Natural killer cell (primary cell): ENCODE results near the gene SULT1A3. TPM values are rescaled to one million over a fixed set of nuclear protein-coding genes. Genes with fewer than 3 reads are reported as not detected.
"Not testable (repeated sequence)": the region's sequence is repeated elsewhere in the genome, so short reads cannot be mapped to it uniquely, and the experiment has no call there.

Experiments
- ATAC-seq, 3 donors: fragments of 150-1000 bp in 2 of 3; fragments of 200-7000 bp in 1 of 3; cut with Tn5 transposase; 1 replicate in 1 of 3; 2 replicates in 2 of 3; pipeline ENCODE4 v1.10.0; 2021; ENCODE audit warnings: mild to moderate bottlenecking in 2 of 3, moderate library complexity in 2 of 3
- DNase-seq, 2 donors: peaks; one replicate each; pipeline versions ENCODE4 v3.0.0 to v3.0.0-alpha.2; 2013 to 2021; ENCODE audit warnings: mixed read lengths in 1 of 2
- H3K27ac ChIP-seq: one replicate; pipeline ENCODE4 v1.5.1; 2013; ENCODE audit warnings: mild to moderate bottlenecking, low read length
- H3K27me3 ChIP-seq: one replicate; pipeline ENCODE4 v1.6.1; 2013; ENCODE audit warnings: low read length; ENCODE audit not compliant: control insufficient read depth, insufficient read depth
- H3K36me3 ChIP-seq: one replicate; pipeline ENCODE4 v1.6.1; 2013; ENCODE audit warnings: low read length; ENCODE audit not compliant: control insufficient read depth, insufficient read depth
- H3K4me1 ChIP-seq: one replicate; pipeline ENCODE4 v1.6.1; 2013; ENCODE audit warnings: low read length; ENCODE audit not compliant: control insufficient read depth, insufficient read depth
- H3K4me3 ChIP-seq: one replicate; pipeline ENCODE4 v1.5.1; 2013; ENCODE audit warnings: low read length
- H3K9me3 ChIP-seq: one replicate; pipeline ENCODE4 v1.6.1; 2013; ENCODE audit warnings: low read length; ENCODE audit not compliant: control insufficient read depth, insufficient read depth
- H3K27ac Mint-ChIP-seq, 2 donors: one replicate each; pipeline ENCODE4 v1.8.0; 2022; ENCODE audit warnings: mild to moderate bottlenecking in 2 of 2, mixed read lengths in 2 of 2, moderate library complexity in 1 of 2
- H3K27me3 Mint-ChIP-seq, 2 donors: one replicate each; pipeline ENCODE4 v1.8.0; 2022; ENCODE audit warnings: low read depth in 2 of 2, mixed read lengths in 2 of 2
- H3K36me3 Mint-ChIP-seq: one replicate; pipeline ENCODE4 v1.8.0; 2022; ENCODE audit warnings: mixed read lengths
- H3K4me1 Mint-ChIP-seq, 2 donors: one replicate each; pipeline ENCODE4 v1.8.0; 2022; ENCODE audit warnings: mixed read lengths in 2 of 2
- H3K4me3 Mint-ChIP-seq: one replicate; pipeline ENCODE4 v1.8.0; 2022; ENCODE audit warnings: mild to moderate bottlenecking, moderate library complexity, mixed read lengths
- H3K9me3 Mint-ChIP-seq, 2 donors: one replicate each; pipeline ENCODE4 v1.8.0; 2022; ENCODE audit warnings: mixed read lengths in 2 of 2
- WGBS: methylation state at CpG from one replicate; pipeline ENCODE4 v1.1.7; 2013; ENCODE audit warnings: missing lambda C conversion rate; ENCODE audit not compliant: insufficient coverage; 5-methylcytosine and 5-hydroxymethylcytosine counted together
- intact Hi-C: fragments of 100-400 bp; cut with micrococcal nuclease; formaldehyde crosslinking; loops from one replicate; pipeline ENCODE4 v1.14.2; 2022
- total RNA-seq, 4 donors: library from RNA; stranded (reverse); fragments of 120-200 nt in 1 of 4; gene quantifications; one replicate each; pipeline versions ENCODE4 v1.2.3 to v1.2.4, GENCODE V29; 2013 to 2022
- TF ChIP-seq, protein P1 (sequence below): fragments of 200-600 bp; IDR thresholded peaks from one replicate; pipeline ENCODE4 v1.8.0; 2022; ENCODE audit warnings: antibody characterized with exemption

Gene SULT1A3
- total RNA-seq, 3 donors from 2014 or later (not counting 1 experiment from before 2014, with no cell fraction given): 15.9 to 27.1 (median 19.4) TPM

DNA sequence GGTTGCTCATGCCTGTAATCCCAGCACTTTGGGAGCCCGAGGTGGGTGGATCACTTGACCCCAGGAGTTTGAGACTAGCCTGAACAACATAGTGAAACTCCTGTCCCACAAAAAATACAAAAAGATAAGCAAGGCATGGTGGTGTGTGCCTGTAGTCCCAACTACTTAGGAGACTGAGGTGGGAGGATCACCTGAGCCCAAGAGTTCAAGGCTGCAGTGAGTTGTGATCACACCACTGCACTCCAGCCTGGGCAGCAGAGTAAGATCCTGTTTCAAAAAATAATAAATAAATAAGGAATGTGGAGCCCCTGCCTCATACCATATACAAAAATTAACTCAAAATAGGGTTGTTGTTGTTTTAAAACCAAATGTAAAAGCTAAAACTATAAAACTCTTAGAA lies 41.8 kb upstream of the SULT1A3 start:
- Histone ChIP-seq H3K9me3 (no peaks in the 10 kb centered on the region), H3K36me3 (no peaks in the 10 kb centered on the region), H3K4me3 (no peak overlapping the region), H3K4me1 (no peaks in the 10 kb centered on the region), H3K27ac (no peak overlapping the region), H3K27me3 (no peaks in the 10 kb centered on the region)
- intact Hi-C loops: no loop called here
- H3K9me3 Mint-ChIP-seq: no peaks in the 10 kb centered on the region
- no peak overlapping the region for H3K4me3 Mint-ChIP-seq
- WGBS: 100% methylated on average over 1 of the region's 1 CpG
- H3K27me3 Mint-ChIP-seq: no peaks in the 10 kb centered on the region
- DNase-seq (no peak), ATAC-seq (no peak)
- peaks cover 0 to 3% of the 10 kb centered on the region in 2 donors for H3K4me1 Mint-ChIP-seq
- TF ChIP-seq, protein P1, sequence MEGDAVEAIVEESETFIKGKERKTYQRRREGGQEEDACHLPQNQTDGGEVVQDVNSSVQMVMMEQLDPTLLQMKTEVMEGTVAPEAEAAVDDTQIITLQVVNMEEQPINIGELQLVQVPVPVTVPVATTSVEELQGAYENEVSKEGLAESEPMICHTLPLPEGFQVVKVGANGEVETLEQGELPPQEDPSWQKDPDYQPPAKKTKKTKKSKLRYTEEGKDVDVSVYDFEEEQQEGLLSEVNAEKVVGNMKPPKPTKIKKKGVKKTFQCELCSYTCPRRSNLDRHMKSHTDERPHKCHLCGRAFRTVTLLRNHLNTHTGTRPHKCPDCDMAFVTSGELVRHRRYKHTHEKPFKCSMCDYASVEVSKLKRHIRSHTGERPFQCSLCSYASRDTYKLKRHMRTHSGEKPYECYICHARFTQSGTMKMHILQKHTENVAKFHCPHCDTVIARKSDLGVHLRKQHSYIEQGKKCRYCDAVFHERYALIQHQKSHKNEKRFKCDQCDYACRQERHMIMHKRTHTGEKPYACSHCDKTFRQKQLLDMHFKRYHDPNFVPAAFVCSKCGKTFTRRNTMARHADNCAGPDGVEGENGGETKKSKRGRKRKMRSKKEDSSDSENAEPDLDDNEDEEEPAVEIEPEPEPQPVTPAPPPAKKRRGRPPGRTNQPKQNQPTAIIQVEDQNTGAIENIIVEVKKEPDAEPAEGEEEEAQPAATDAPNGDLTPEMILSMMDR: no peak
- no peaks in the 10 kb centered on the region for H3K36me3 Mint-ChIP-seq
- no peak overlapping the region for H3K27ac Mint-ChIP-seq

DNA sequence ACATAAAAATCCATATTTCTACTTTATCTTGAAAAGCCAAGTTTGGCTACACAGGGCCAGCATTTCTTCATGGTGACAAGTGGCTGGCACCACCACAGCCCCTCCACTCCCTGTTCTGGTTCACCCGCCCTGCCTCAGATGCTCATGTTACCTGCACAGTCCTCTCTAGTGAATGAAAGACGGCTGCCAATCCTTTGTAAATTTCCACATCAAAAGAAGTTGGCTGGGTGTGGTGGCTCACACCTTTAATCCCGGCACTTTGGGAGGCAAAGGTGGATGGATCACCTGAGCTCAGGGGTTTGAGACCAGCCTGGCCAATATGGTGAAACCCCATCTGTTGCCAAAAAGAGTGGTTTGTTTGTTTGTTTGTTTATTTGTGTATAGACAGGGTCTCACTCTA lies 35.5 kb upstream of the SULT1A3 start:
- Mint-ChIP-seq H3K36me3 (no peaks in the 10 kb centered on the region), H3K9me3 (no peaks in the 10 kb centered on the region), H3K27ac (no peak overlapping the region), H3K27me3 (no peaks in the 10 kb centered on the region), H3K4me1 (peaks cover 30 to 39% of the 10 kb centered on the region in 2 donors), H3K4me3 (no peak overlapping the region)
- Histone ChIP-seq H3K27me3 (no peaks in the 10 kb centered on the region), H3K27ac (no peak overlapping the region), H3K4me1 (peaks cover 47% of the 10 kb centered on the region), H3K4me3 (no peak overlapping the region), H3K36me3 (no peaks in the 10 kb centered on the region), H3K9me3 (no peaks in the 10 kb centered on the region)
- WGBS: 71% methylated on average over 3 of the region's 3 CpGs
- no peak for DNase-seq
- intact Hi-C loops: no loop called here
- TF ChIP-seq, protein P1: no peak
- ATAC-seq: no peak

DNA sequence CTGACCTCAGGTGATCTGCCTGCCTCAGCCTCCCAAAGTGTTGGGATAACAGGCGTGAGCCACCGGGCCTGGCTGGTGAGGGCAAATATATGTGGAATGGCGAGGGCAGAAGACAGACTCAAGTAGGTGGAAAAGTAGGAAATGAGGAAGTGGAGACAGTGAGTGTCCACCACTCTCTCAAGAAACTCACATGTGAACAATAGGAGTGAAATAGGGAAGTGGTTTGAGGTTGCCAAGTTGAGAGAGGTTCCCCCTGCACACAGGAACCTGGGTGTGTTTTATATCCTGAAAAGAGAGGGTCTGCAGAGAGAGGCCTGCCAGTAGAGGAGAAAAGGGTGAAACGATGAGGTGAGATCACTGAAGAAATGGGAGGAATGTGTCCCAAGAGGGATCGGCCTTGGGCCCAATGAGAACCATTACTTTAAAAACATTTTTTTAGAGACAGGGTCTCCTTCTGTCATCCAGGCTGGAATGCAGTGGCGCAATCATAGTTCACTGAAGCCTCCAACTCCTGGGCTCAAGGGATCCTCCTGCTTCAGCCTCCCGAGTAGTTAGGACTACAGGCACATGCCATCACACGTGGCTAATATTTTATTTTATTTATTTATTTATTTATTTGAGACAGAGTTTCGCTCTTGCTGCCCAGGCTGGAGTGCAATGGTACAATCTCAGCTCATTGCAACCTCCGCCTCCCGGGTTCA lies 32.7 kb upstream of the SULT1A3 start:
- Mint-ChIP-seq H3K27ac (peak overlapping the region; percentile 67 to 84), H3K36me3 (no peaks in the 10 kb centered on the region), H3K9me3 (no peaks in the 10 kb centered on the region), H3K4me3 (peak overlapping the region; percentile 79), H3K4me1 (peaks cover 30 to 39% of the 10 kb centered on the region in 2 donors), H3K27me3 (no peaks in the 10 kb centered on the region)
- DNase-seq: peak in 1 of 2 donors; percentile 46
- Histone ChIP-seq H3K27ac (peak overlapping the region; percentile 41), H3K36me3 (no peaks in the 10 kb centered on the region), H3K4me3 (no peak overlapping the region), H3K27me3 (no peaks in the 10 kb centered on the region), H3K4me1 (peaks cover 47% of the 10 kb centered on the region), H3K9me3 (no peaks in the 10 kb centered on the region)
- intact Hi-C loops: no loop called here
- TF ChIP-seq, protein P1: no peak
- ATAC-seq: peak; percentile 57 to 85 (median 77)
- 48% methylated on average over 9 of the region's 11 CpGs for WGBS

DNA sequence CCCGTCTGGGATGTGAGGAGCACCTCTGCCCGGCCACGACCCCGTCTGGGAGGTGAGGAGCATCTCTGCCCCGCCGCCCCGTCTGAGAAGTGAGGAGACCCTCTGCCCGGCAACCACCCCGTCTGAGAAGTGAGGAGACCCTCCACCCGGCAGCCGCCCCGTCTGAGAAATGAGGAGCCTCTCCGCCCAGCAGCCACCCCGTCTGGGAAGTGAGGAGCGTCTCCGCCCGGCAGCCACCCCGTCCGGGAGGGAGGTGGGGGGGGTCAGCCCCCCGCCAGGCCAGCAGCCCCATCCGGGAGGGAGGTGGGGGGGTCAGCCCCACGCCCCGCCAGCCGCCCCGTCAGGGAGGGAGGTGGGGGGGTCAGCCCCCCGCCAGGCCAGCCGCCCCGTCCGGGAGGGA lies 30.3 kb upstream of the SULT1A3 start:
- H3K4me3 Mint-ChIP-seq, H3K27ac ChIP-seq, H3K27me3 ChIP-seq, H3K9me3 ChIP-seq, H3K9me3 Mint-ChIP-seq, DNase-seq, H3K36me3 Mint-ChIP-seq, ATAC-seq, H3K27ac Mint-ChIP-seq, H3K36me3 ChIP-seq, intact Hi-C loops, H3K4me3 ChIP-seq, H3K27me3 Mint-ChIP-seq: not testable (repeated sequence)
- peaks cover 30 to 33% of the 10 kb centered on the region in 2 donors for H3K4me1 Mint-ChIP-seq
- H3K4me1 ChIP-seq: peaks cover 36% of the 10 kb centered on the region
- 92% methylated on average over 6 of the region's 29 CpGs for WGBS

DNA sequence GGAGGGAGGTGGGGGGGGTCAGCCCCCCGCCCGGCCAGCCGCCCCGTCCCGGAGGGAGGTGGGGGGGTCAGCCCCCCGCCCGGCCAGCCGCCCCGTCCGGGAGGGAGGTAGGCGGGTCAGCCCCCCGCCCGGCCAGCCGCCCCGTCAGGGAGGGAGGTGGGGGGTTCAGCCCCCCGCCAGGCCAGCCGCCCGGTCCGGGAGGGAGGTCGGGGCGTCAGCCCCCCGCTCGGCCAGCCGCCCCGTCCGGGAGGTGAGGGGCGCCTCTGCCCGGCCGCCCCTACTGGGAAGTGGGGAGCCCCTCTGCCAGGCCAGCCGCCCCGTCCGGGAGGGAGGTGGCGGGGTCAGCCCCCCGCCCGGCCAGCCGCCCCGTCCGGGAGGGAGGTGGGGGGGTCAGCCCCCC lies 29.6 kb upstream of the SULT1A3 start:
- H3K4me3 Mint-ChIP-seq, ATAC-seq, intact Hi-C loops, H3K27ac ChIP-seq, H3K27me3 ChIP-seq, H3K36me3 Mint-ChIP-seq, H3K36me3 ChIP-seq, H3K9me3 Mint-ChIP-seq, H3K4me3 ChIP-seq, DNase-seq, H3K27ac Mint-ChIP-seq, H3K9me3 ChIP-seq, H3K27me3 Mint-ChIP-seq: not testable (repeated sequence)
- peaks cover 28 to 30% of the 10 kb centered on the region in 2 donors for H3K4me1 Mint-ChIP-seq
- 96% methylated on average over 18 of the region's 38 CpGs for WGBS
- H3K4me1 ChIP-seq: peaks cover 30% of the 10 kb centered on the region

DNA sequence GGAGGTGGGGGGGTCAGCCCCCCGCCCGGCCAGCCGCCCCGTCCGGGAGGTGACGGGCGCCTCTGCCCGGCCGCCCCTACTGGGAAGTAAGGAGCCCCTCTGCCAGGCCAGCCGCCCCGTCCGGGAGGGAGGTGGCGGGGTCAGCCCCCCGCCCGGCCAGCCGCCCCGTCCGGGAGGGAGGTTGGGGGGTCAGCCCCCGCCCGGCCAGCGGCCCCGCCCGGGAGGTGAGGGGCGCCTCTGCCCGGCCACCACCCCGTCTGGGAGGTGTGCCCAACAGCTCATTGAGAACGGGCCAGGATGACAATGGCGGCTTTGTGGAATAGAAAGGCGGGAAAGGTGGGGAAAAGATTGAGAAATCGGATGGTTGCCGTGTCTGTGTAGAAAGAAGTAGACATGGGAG lies 28.9 kb upstream of the SULT1A3 start:
- H3K9me3 ChIP-seq, intact Hi-C loops, H3K27ac Mint-ChIP-seq: not testable (repeated sequence)

More for the DNA sequence above, 28.9 kb upstream of the SULT1A3 start:
- H3K27me3 ChIP-seq, H3K4me3 Mint-ChIP-seq, H3K36me3 Mint-ChIP-seq, H3K27me3 Mint-ChIP-seq, DNase-seq, H3K27ac ChIP-seq, H3K4me3 ChIP-seq, H3K36me3 ChIP-seq, ATAC-seq, H3K9me3 Mint-ChIP-seq: not testable (repeated sequence)
- WGBS: no CpG with 5 or more reads among the region's 31 CpGs
- peaks cover 23% of the 10 kb centered on the region for H3K4me1 ChIP-seq
- peaks cover 21 to 23% of the 10 kb centered on the region in 2 donors for H3K4me1 Mint-ChIP-seq
